Measurements from ENCODE around the gene OTX1. TPM values are rescaled to one million over a fixed set of nuclear protein-coding genes. Genes with fewer than 3 reads are reported as not detected.
"Not testable (repeated sequence)": the region's sequence is repeated elsewhere in the genome, so short reads cannot be mapped to it uniquely, and the experiment has no call there.

The OTX1 gene
- total RNA-seq, 2 experiments from 2014 or later: 1.0 to 2.9 TPM

- TF ChIP-seq EZH2phosphoT487 (IDR thresholded peaks at IDR 0.05; ENCODE audit: borderline replicate concordance, low read depth, low read length) (no peak), CTCF (conservative IDR thresholded peaks at IDR 0.05; ENCODE audit: low read length) (no peak)
- intact Hi-C loops (cut with micrococcal nuclease; ENCODE audit: unreplicated experiment): loop anchor here (10.0 kb wide), 1 partner anchor 353 kb away; no protein-coding TSS in a partner anchor
Observed at GRCh38 chr2:63071664-63072063, 21.0 kb downstream of the OTX1 start.

GRCh38 chr2:63073994-63074393, 23.4 kb downstream of the OTX1 start:
- H3K9me2 ChIP-seq (ENCODE audit: insufficient read depth, low read length): no peaks in the 10 kb centered on the region
- no peaks in the 10 kb centered on the region for H3K4me1 ChIP-seq (ENCODE audit: insufficient read depth, low read length, poor library complexity, severe bottlenecking)
- no peak for DNase-seq (ENCODE audit: low spot score)
- no peak overlapping the region for H3K4me3 ChIP-seq (ENCODE audit: low read depth, low read length, poor library complexity, severe bottlenecking)
- H4K20me1 ChIP-seq (ENCODE audit: insufficient read depth, low read length): no peaks in the 10 kb centered on the region
- POLR2A ChIA-PET: interaction anchor here (0.7 kb wide), 1 partner anchor 1709 kb away, joined by 4 read pairs; no protein-coding TSS in a partner anchor
- no peaks in the 10 kb centered on the region for H3K9me3 ChIP-seq (ENCODE audit: low read length)
- no peak overlapping the region for H3K27ac ChIP-seq (ENCODE audit: low read depth, low read length, poor library complexity, severe bottlenecking)
- TF ChIP-seq EZH2phosphoT487 (IDR thresholded peaks at IDR 0.05; ENCODE audit: borderline replicate concordance, low read depth, low read length) (no peak), CTCF (conservative IDR thresholded peaks at IDR 0.05; ENCODE audit: low read length) (no peak)
- H3K36me3 ChIP-seq (ENCODE audit: insufficient read depth, low read length): no peaks in the 10 kb centered on the region
- no peaks in the 10 kb centered on the region for H3K79me2 ChIP-seq (ENCODE audit: insufficient read depth, low read depth, low read length)
- CTCF ChIA-PET (ENCODE audit: unreplicated experiment): no interaction called here
- H3K4me2 ChIP-seq (ENCODE audit: low read length): no peak overlapping the region
- no TSS peak for BruUV-seq (replicated peaks)
- intact Hi-C loops (cut with micrococcal nuclease; ENCODE audit: unreplicated experiment): loop anchor here (10.0 kb wide), 1 partner anchor 351 kb away; no protein-coding TSS in a partner anchor
- H2AFZ ChIP-seq (ENCODE audit: low read length): no peak overlapping the region

More at GRCh38 chr2:63071664-63072063, 21.0 kb downstream of the OTX1 start:
- ChIA-PET CTCF (ENCODE audit: unreplicated experiment) (no interaction called here), POLR2A (interaction anchor here (0.5 kb wide), 1 partner anchor 27 kb away, joined by 3 read pairs; no protein-coding TSS in a partner anchor)
- Histone ChIP-seq H2AFZ (ENCODE audit: low read length) (no peak overlapping the region), H3K4me2 (ENCODE audit: low read length) (no peak overlapping the region), H3K36me3 (ENCODE audit: insufficient read depth, low read length) (no peaks in the 10 kb centered on the region), H3K9me3 (ENCODE audit: low read length) (no peaks in the 10 kb centered on the region), H3K27ac (ENCODE audit: low read depth, low read length, poor library complexity, severe bottlenecking) (no peak overlapping the region), H3K4me1 (ENCODE audit: insufficient read depth, low read length, poor library complexity, severe bottlenecking) (no peaks in the 10 kb centered on the region), H4K20me1 (ENCODE audit: insufficient read depth, low read length) (no peaks in the 10 kb centered on the region), H3K9me2 (ENCODE audit: insufficient read depth, low read length) (no peaks in the 10 kb centered on the region), H3K4me3 (ENCODE audit: low read depth, low read length, poor library complexity, severe bottlenecking) (no peak overlapping the region), H3K79me2 (ENCODE audit: insufficient read depth, low read depth, low read length) (no peaks in the 10 kb centered on the region)
- no TSS peak for BruUV-seq (replicated peaks)
- DNase-seq (ENCODE audit: low spot score): no peak

GRCh38 chr2:63074399-63074798, 23.8 kb downstream of the OTX1 start:
- H4K20me1 ChIP-seq (ENCODE audit: insufficient read depth, low read length); CTCF ChIA-PET (ENCODE audit: unreplicated experiment); H2AFZ ChIP-seq (ENCODE audit: low read length); H3K36me3 ChIP-seq (ENCODE audit: insufficient read depth, low read length); H3K4me3 ChIP-seq (ENCODE audit: low read depth, low read length, poor library complexity, severe bottlenecking); H3K9me3 ChIP-seq (ENCODE audit: low read length); DNase-seq (ENCODE audit: low spot score); H3K4me1 ChIP-seq (ENCODE audit: insufficient read depth, low read length, poor library complexity, severe bottlenecking); H3K9me2 ChIP-seq (ENCODE audit: insufficient read depth, low read length); H3K27ac ChIP-seq (ENCODE audit: low read depth, low read length, poor library complexity, severe bottlenecking); H3K79me2 ChIP-seq (ENCODE audit: insufficient read depth, low read depth, low read length); H3K4me2 ChIP-seq (ENCODE audit: low read length); BruUV-seq (replicated peaks): not testable (repeated sequence)
- POLR2A ChIA-PET: interaction anchor here (0.7 kb wide), 1 partner anchor 1709 kb away, joined by 4 read pairs; no protein-coding TSS in a partner anchor
- intact Hi-C loops (cut with micrococcal nuclease; ENCODE audit: unreplicated experiment): loop anchor here (10.0 kb wide), 1 partner anchor 350 kb away; no protein-coding TSS in a partner anchor
